ENCODE data around the gene SDSL.

Gene SDSL

DNA sequence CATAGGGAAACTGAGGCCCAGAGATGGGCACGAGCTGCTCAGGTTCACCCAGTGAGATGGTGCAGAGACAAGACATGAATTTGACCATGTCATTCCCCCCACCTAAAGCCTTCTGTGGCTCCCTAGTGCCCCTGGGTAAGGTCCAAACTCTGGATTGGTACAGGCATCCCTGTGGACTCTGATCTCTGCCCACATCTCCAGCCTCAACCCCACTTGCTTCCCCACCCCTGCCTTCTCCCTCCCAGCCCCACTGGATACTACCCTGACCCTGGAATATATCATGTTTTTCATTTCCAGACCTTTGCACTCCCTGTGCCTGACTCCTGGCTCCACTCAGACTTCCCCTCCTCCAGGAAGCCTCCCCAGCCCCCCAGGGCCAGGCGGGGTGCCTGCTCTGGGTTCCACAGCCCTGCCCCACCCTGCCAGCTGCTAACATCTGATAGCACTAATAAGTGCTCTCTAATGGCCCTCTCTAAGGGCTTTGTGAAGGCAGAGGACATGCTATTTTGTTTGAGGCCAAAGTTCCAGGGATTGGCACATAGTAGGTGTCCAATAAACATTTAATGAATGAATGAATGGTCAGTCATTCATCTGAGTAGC is 1.1 kb upstream of the SDSL start:
- Mint-ChIP-seq H3K27ac (no peak overlapping the region), H3K4me1 (ENCODE audit: low read depth) (peaks cover 7% of the 10 kb centered on the region), H3K36me3 (ENCODE audit: low read depth) (no peaks in the 10 kb centered on the region), H3K9me3 (no peaks in the 10 kb centered on the region), H3K27me3 (ENCODE audit: low read depth) (no peaks in the 10 kb centered on the region), H3K4me3 (no peak overlapping the region)
- no peak for DNase-seq (ENCODE audit: low spot score)

DNA sequence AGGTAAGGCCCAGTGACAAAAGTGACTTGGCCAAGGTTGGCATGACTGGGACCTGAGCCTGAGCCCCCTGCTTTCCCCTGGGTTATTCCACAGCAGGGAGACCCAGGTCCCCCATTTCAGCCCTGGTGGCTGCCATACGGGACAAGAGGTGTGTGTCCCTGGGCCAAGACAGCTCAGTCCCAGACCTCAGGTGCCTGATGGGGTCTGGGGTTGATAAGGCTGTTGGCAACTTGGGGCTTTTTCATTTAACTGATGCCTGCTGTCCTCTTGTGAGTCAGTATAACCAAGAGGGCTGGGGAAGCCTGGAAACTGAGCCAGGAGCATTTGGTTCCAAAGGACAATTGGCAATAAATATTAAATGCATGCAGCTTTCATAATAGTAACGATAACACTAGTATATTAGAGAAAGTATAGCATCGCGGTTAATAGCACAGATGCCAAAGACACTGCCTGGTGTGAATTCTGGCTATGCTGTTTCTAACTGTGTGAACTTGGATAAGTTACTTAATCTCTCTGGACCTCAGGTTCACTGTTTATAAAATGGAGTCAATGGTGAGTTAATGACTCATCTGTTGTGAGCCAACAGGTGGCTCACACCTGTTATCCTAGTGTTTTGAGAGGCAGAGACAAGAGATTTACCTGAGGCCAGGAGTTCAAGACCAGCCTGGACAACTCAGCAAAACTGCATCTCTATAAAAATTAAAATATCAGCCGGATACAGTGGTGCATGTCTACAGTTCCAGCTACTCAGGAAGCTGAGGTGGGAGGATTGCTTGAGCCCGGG is 898 bp downstream of the SDSL start:
- Mint-ChIP-seq H3K27ac (no peak overlapping the region), H3K36me3 (ENCODE audit: low read depth) (no peaks in the 10 kb centered on the region), H3K9me3 (no peaks in the 10 kb centered on the region), H3K4me1 (ENCODE audit: low read depth) (peaks cover 7% of the 10 kb centered on the region), H3K4me3 (no peak overlapping the region), H3K27me3 (ENCODE audit: low read depth) (no peaks in the 10 kb centered on the region)
- DNase-seq (ENCODE audit: low spot score) = no peak

DNA sequence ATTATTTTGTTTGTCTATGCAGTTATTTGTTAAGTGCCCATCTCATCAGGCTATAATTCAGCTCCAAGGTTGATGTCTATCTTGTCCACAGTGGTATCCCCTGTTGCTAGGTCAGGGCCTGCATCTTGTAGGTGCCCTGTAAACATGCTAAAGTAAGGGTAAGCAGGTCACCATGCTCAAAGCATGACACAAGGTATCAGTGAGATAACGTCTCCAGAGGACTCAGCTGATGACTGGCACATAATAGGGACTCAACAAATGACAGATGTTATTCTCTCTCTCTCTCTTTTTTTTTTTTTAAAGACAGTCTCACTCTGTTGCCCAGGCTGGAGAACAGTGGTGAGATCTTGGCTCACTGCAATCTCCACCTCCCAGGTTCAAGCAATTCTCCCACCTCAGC is 2.3 kb downstream of the SDSL start:
- no peaks in the 10 kb centered on the region for H3K9me3 Mint-ChIP-seq

DNA sequence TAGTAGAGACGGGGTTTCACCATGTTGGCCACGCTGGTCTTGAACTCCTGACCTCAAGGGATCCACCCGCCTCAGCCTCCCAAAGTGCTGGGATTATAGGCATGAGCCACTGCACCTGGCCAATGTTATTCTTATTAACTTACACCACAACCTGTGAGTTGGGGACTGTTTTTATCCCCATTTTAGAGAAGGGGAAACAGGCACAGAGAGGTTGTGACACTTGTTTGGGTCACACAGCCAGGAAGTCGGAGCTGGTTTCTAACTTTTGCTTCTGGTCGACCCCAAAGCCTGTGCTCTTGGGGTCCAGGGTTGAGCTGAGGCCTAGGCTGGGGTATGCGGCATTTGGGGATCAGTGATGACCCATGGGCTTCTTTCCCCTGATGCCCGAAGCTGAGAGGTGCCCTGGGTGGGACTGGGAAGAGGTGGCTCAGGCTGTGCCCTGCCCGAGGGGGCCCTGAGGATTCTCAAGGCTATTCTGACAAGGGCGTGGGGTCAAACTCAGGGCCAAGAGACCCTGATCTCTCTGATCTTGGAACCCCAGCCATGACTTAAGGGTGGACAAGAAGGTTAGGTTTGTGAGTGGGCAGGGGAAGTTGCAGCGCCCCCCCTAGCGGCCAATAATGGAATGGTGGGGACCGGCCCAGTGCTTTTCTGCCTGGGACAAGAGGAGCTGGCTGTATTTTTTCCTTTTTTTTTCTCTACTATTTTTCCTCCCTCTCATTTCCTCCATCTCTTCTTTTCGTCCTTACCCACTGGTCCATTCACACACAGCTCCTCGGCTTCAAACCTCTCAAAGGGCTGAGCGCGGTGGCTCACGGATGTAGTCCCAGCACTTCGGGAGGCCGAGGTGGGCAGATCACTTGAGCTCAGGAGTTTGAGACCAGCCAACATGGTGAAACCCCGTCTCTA is 3.0 kb downstream of the SDSL start:
- Mint-ChIP-seq H3K9me3 (no peaks in the 10 kb centered on the region), H3K27ac (no peak overlapping the region), H3K27me3 (ENCODE audit: low read depth) (no peaks in the 10 kb centered on the region), H3K4me3 (no peak overlapping the region), H3K4me1 (ENCODE audit: low read depth) (peaks cover 7% of the 10 kb centered on the region), H3K36me3 (ENCODE audit: low read depth) (no peaks in the 10 kb centered on the region)
- DNase-seq (ENCODE audit: low spot score) = peak; percentile 26

More for the DNA sequence above, 2.3 kb downstream of the SDSL start:
- no peak for DNase-seq (ENCODE audit: low spot score)
- no peak overlapping the region for H3K4me3 Mint-ChIP-seq
- no peak overlapping the region for H3K27ac Mint-ChIP-seq
- H3K27me3 Mint-ChIP-seq (ENCODE audit: low read depth) = no peaks in the 10 kb centered on the region
- peaks cover 7% of the 10 kb centered on the region for H3K4me1 Mint-ChIP-seq (ENCODE audit: low read depth)
- H3K36me3 Mint-ChIP-seq (ENCODE audit: low read depth) = no peaks in the 10 kb centered on the region

DNA sequence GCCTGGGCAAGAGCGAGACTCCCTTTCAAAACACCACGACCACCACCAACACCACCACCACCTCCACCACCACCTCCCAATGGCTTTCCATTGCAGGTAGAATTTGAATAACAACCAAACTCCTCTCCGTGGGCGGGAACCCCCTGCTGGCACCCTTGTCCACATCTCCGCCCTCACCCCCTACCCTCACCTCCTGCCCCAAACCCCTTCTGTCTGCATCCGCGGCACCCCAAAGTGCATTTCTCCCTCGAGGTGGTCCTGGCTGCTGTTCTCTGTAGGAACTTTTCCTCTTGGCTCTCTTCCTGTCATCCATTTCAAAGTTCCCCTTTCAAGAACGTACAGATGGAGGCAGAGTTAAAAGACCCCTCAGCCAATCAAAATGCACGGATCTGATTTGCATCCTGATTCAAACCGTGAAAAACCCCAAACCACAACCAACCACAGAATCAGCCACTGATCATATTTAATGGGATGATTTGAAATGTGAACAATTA is 3.8 kb downstream of the SDSL start:
- H3K4me1 Mint-ChIP-seq (ENCODE audit: low read depth) = peaks cover 7% of the 10 kb centered on the region
- H3K27ac Mint-ChIP-seq = no peak overlapping the region
- no peaks in the 10 kb centered on the region for H3K36me3 Mint-ChIP-seq (ENCODE audit: low read depth)
- H3K27me3 Mint-ChIP-seq (ENCODE audit: low read depth) = no peaks in the 10 kb centered on the region
- H3K4me3 Mint-ChIP-seq = no peak overlapping the region
- no peaks in the 10 kb centered on the region for H3K9me3 Mint-ChIP-seq
- DNase-seq (ENCODE audit: low spot score) = no peak

DNA sequence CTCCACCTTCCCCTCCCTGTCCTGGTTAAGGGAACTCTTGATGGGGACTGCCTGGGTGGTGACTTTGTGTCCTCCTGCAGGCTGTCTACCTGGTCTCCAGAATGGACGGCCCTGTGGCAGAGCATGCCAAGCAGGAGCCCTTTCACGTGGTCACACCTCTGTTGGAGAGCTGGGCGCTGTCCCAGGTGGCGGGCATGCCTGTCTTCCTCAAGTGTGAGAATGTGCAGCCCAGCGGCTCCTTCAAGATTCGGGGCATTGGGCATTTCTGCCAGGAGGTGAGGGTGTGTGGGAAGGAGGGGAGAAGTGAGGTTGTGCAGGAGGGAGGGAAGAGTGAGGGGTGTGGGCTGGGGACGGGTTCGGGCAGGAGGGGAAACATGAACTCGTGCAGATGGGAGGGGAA is 5.7 kb downstream of the SDSL start:
- DNase-seq (ENCODE audit: low spot score) = no peak
- Mint-ChIP-seq H3K36me3 (ENCODE audit: low read depth) (no peaks in the 10 kb centered on the region), H3K27ac (no peak overlapping the region), H3K4me1 (ENCODE audit: low read depth) (no peaks in the 10 kb centered on the region), H3K9me3 (no peaks in the 10 kb centered on the region), H3K27me3 (ENCODE audit: low read depth) (no peaks in the 10 kb centered on the region), H3K4me3 (no peak overlapping the region)

DNA sequence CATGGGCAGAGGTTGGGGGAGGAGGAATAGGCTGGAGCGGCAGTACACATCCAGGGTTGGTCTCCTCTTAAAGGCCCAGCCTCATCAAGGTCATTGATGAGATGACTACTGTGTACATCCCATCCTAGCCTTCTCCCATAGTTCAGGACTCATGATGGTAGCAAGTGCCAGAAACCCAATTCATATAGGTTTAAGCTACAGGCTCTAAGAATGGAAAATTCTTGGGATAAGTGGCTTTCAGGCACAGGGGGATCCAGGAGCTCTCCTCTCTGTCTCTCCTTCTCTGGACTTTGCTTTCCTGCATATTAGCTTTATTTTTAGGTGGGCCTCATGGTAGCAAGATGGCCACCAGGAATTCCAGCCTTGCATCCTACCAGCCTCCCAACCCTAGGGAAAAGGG is 6.3 kb downstream of the SDSL start:
- DNase-seq (ENCODE audit: low spot score) = no peak
- Mint-ChIP-seq H3K27me3 (ENCODE audit: low read depth) (no peaks in the 10 kb centered on the region), H3K36me3 (ENCODE audit: low read depth) (no peaks in the 10 kb centered on the region), H3K27ac (no peak overlapping the region), H3K4me1 (ENCODE audit: low read depth) (no peaks in the 10 kb centered on the region), H3K9me3 (no peaks in the 10 kb centered on the region), H3K4me3 (no peak overlapping the region)

DNA sequence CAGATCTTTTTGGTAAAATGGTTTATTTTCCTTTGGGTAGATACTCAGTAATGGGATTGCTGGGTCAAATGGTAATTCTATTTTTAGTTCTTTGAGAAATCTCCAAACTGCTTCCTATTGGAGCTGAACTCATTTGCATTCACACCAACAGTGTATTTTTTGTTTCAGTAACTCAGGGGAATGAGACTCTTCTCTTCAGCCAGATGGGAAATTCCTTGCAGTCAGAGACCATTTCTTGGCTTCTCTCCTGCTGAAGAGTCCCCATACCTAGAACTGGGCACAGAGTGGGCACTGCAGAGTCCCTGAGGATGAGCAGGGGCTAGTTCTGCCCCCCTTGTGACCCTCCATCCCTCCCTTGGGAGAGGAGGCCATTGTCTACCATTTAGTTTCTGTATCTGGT is 10.8 kb downstream of the SDSL start:
- Mint-ChIP-seq H3K9me3 (no peaks in the 10 kb centered on the region), H3K4me1 (ENCODE audit: low read depth) (no peaks in the 10 kb centered on the region)
- no peak for DNase-seq (ENCODE audit: low spot score)

DNA sequence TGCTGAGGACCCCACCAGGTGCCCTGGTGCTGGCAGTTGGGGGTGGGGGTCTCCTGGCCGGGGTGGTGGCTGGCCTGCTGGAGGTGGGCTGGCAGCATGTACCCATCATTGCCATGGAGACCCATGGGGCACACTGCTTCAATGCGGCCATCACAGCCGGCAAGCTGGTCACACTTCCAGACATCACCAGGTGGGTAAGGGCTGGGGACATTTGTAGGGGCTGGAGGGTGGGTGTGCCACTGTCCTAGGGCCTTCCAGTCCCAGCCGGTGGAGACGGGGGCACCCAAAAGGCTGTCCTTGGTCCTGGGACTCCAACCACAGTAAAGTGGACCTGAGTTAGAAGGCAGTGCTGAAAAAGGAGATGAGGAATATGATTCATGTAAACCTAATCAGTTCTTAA is 13.2 kb downstream of the SDSL start:
- H3K27ac Mint-ChIP-seq = no peak overlapping the region
- no peak overlapping the region for H3K4me3 Mint-ChIP-seq

More for the DNA sequence above, 10.8 kb downstream of the SDSL start:
- no peak overlapping the region for H3K27ac Mint-ChIP-seq
- H3K27me3 Mint-ChIP-seq (ENCODE audit: low read depth) = no peaks in the 10 kb centered on the region
- H3K36me3 Mint-ChIP-seq (ENCODE audit: low read depth) = no peaks in the 10 kb centered on the region
- H3K4me3 Mint-ChIP-seq = no peak overlapping the region

DNA sequence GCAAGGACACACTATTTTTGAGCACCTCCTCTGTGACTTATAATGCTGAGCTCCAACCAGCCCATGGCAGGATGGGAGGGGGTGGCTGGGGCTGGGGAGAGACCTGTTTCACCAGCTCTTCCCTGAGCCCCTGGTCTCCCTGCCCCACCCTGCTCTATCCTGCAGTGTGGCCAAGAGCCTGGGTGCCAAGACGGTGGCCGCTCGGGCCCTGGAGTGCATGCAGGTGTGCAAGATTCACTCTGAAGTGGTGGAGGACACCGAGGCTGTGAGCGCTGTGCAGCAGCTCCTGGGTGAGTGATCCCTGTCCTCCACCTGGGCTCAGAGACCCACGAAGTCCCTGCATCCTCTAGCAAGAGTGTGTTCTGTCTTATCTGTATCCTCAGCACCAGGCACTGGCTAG is 14.4 kb downstream of the SDSL start:
- Mint-ChIP-seq H3K4me3 (no peak overlapping the region), H3K36me3 (ENCODE audit: low read depth) (no peaks in the 10 kb centered on the region), H3K4me1 (ENCODE audit: low read depth) (no peaks in the 10 kb centered on the region), H3K27me3 (ENCODE audit: low read depth) (no peaks in the 10 kb centered on the region), H3K27ac (no peak overlapping the region), H3K9me3 (no peaks in the 10 kb centered on the region)
- DNase-seq (ENCODE audit: low spot score) = no peak

More for the DNA sequence above, 13.2 kb downstream of the SDSL start:
- H3K4me1 Mint-ChIP-seq (ENCODE audit: low read depth) = no peaks in the 10 kb centered on the region
- H3K27me3 Mint-ChIP-seq (ENCODE audit: low read depth) = no peaks in the 10 kb centered on the region
- no peaks in the 10 kb centered on the region for H3K36me3 Mint-ChIP-seq (ENCODE audit: low read depth)
- no peak for DNase-seq (ENCODE audit: low spot score)
- H3K9me3 Mint-ChIP-seq = no peaks in the 10 kb centered on the region

DNA sequence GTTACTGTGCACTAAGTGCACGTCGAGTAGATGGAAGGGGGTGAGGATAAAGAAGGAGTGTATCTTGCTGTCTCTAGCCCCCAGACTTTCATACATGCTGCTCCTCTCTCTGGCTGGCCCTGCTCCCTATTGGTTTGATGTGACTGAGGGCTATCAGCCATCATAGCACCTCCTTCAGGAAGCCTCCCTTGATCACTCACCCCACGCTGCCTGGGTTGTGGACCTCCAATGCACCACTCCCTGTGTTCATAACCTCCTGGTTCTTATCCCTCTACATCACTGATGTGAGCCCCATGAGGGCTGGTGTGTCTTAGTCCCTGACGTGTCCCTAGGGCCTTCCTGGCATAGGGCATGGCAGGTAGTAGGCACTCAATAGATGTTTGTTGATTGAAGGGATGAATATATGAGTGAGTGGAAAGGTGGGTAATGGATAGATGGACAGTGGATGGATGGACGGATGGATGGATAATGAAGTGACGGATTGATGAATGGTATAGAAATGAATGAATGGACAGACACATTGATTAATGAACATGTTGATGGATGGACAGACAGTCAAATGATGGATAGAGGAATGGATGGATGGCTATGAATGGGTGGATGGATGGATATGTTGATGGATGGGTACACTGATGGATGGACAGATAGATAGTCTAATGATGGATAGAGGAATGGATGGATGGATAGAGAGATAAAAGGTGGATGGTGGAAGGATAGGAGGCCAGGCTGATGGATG is 15.0 kb downstream of the SDSL start:
- no peak for DNase-seq (ENCODE audit: low spot score)
- H3K4me3 Mint-ChIP-seq = no peak overlapping the region
- H3K27me3 Mint-ChIP-seq (ENCODE audit: low read depth) = no peaks in the 10 kb centered on the region
- no peaks in the 10 kb centered on the region for H3K36me3 Mint-ChIP-seq (ENCODE audit: low read depth)
- no peak overlapping the region for H3K27ac Mint-ChIP-seq
- H3K4me1 Mint-ChIP-seq (ENCODE audit: low read depth) = no peaks in the 10 kb centered on the region
- no peaks in the 10 kb centered on the region for H3K9me3 Mint-ChIP-seq

DNA sequence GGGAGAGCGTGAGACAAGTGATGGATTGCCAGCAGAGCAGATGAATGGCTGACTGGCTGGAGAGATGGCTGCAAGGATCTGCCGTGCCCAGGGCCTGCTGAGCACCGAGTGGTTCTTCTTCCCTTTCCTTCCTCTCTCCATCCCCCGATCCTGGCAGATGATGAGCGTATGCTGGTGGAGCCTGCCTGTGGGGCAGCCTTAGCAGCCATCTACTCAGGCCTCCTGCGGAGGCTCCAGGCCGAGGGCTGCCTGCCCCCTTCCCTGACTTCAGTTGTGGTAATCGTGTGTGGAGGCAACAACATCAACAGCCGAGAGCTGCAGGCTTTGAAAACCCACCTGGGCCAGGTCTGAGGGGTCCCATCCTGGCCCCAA is 15.5 kb downstream of the SDSL start:
- H3K27ac Mint-ChIP-seq = no peak overlapping the region
- H3K9me3 Mint-ChIP-seq = no peaks in the 10 kb centered on the region
- H3K36me3 Mint-ChIP-seq (ENCODE audit: low read depth) = no peaks in the 10 kb centered on the region
- no peak overlapping the region for H3K4me3 Mint-ChIP-seq
- no peaks in the 10 kb centered on the region for H3K4me1 Mint-ChIP-seq (ENCODE audit: low read depth)
- no peaks in the 10 kb centered on the region for H3K27me3 Mint-ChIP-seq (ENCODE audit: low read depth)
- no peak for DNase-seq (ENCODE audit: low spot score)

DNA sequence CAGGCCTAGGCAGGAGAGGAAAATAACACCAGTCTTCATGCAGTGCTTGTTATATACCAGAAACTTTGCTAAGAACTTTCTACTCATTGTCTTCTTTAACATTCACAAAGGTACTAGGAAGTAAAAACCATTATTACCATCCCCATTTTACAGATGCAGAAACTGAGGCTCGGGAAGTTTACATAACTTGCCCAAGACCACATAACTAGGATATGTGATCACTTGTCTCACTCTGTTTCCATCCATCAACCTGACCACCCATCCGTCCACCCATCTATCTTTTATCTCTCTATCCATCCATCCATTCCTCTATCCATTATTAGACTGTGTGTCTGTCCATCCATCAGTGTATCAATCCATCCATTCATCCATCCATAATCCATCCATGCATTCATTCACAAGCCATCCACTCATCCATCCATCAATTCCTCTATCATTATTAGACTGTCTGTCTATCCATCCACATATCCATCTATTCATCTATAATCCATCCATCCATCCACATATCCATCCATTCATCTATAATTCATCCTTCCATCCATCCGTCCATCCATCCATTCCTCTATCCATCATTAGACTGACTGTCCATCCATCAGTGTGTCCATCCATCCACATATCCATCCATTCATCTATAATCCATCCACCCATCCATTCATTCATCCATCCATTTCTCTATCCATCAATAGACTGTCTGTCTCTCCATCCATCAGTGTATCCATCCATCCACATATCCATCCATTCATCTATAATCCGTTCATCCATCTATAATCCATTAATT is 16.5 kb downstream of the SDSL start:
- H3K27me3 Mint-ChIP-seq (ENCODE audit: low read depth) = no peaks in the 10 kb centered on the region
- H3K9me3 Mint-ChIP-seq = no peaks in the 10 kb centered on the region
- no peak for DNase-seq (ENCODE audit: low spot score)

More for the DNA sequence above, 16.5 kb downstream of the SDSL start:
- Mint-ChIP-seq H3K36me3 (ENCODE audit: low read depth) (no peaks in the 10 kb centered on the region), H3K4me3 (no peak overlapping the region), H3K27ac (no peak overlapping the region), H3K4me1 (ENCODE audit: low read depth) (no peaks in the 10 kb centered on the region)
